H1 (cell line): ENCODE results near the gene KRTAP17-1. TPM values are rescaled to one million over a fixed set of nuclear protein-coding genes. Genes with fewer than 3 reads are reported as not detected.
"Not testable (repeated sequence)": the region's sequence is repeated elsewhere in the genome, so short reads cannot be mapped to it uniquely, and the experiment has no call there.

ENCODE experiments used
- CTCF ChIA-PET: fragments of 300-600 bp; sonication (Branson Sonifier 250); formaldehyde crosslinking; loops from one replicate; lab custom pipeline; 2021; ENCODE audit not compliant: partially characterized antibody; lab: Charles Lee
- POLR2A ChIA-PET: fragments of 300-600 bp; sonication (Branson Sonifier 250); formaldehyde crosslinking; loops from one replicate; lab custom pipeline; 2021; ENCODE audit warnings: inconsistent platforms; ENCODE audit not compliant: partially characterized antibody; lab: Charles Lee
- DNase-seq, 2 experiments: peaks; one replicate each; pipeline versions ENCODE4 v3.0.0 to v3.0.0-alpha.2; 2010 to 2022; ENCODE audit warnings: low spot score in 2 of 2, low read depth in 1 of 2, mixed read lengths in 1 of 2
- FAIRE-seq: peaks from 2 replicates; lab custom pipeline; 2011; peaks lifted over from hg19 to GRCh38; lab: Jason Lieb, UNC
- H2AFZ ChIP-seq: 2 replicates; pipeline ENCODE4 v1.8.1; 2012; ENCODE audit warnings: low read length, inconsistent platforms
- H2AK5ac ChIP-seq: 2 replicates; pipeline ENCODE4 v1.6.1; 2013; ENCODE audit warnings: low read depth, low read length
- H2BK120ac ChIP-seq: replicated peaks from 2 replicates; pipeline ENCODE3; 2013; ENCODE audit warnings: low read depth, low read length, inconsistent platforms
- H2BK12ac ChIP-seq: 2 replicates; pipeline ENCODE4 v1.6.1; 2013; ENCODE audit warnings: low read depth, low read length
- H2BK15ac ChIP-seq: 2 replicates; pipeline ENCODE4 v1.6.1; 2013; ENCODE audit warnings: low read length
- H2BK20ac ChIP-seq: 2 replicates; pipeline ENCODE4 v1.6.1; 2013; ENCODE audit warnings: low read length
- H2BK5ac ChIP-seq: 2 replicates; pipeline ENCODE4 v1.6.1; 2013; ENCODE audit warnings: low read depth, low read length
- H3K14ac ChIP-seq: 2 replicates; pipeline ENCODE4 v1.6.1; 2013; ENCODE audit warnings: inconsistent platforms; ENCODE audit not compliant: insufficient read length
- H3K18ac ChIP-seq: 2 replicates; pipeline ENCODE4 v1.6.1; 2013; ENCODE audit warnings: low read length; ENCODE audit errors: extremely low read depth
- H3K23ac ChIP-seq: 2 replicates; pipeline ENCODE4 v1.6.1; 2013; ENCODE audit warnings: inconsistent platforms; ENCODE audit not compliant: insufficient read length
- H3K23me2 ChIP-seq: 2 replicates; pipeline ENCODE4 v1.6.1; 2013; ENCODE audit warnings: low read depth, low read length
- H3K27ac ChIP-seq: 2 replicates; pipeline ENCODE4 v1.6.1; 2011; ENCODE audit warnings: low read depth, low read length, inconsistent platforms
- H3K27me3 ChIP-seq, 4 experiments: replicated peaks in 1 of 4; 1 replicate in 1 of 4; 2 replicates in 3 of 4; pipeline versions ENCODE4 v1.6.1 to v1.8.1; 2011 to 2013; ENCODE audit warnings: low read length in 3 of 4, mild to moderate bottlenecking in 3 of 4, inconsistent platforms in 2 of 4, mixed read lengths in 2 of 4, moderate library complexity in 1 of 4; ENCODE audit not compliant: control insufficient read depth in 3 of 4, insufficient read depth in 3 of 4; ENCODE audit errors: extremely low read depth in 1 of 4
- H3K36me3 ChIP-seq, 4 experiments: 2 replicates each; pipeline versions ENCODE4 v1.6.1 to v1.8.1; 2011 to 2013; ENCODE audit warnings: mild to moderate bottlenecking in 4 of 4, low read length in 3 of 4, moderate library complexity in 2 of 4, control low read depth in 1 of 4, inconsistent platforms in 1 of 4; ENCODE audit not compliant: insufficient read depth in 4 of 4, control insufficient read depth in 2 of 4
- H3K4ac ChIP-seq: replicated peaks from 2 replicates; pipeline ENCODE3; 2013; ENCODE audit warnings: low read length, low read depth, mixed read lengths, inconsistent platforms; ENCODE audit not compliant: insufficient read length
- H3K4me1 ChIP-seq, 4 experiments: replicated peaks in 1 of 4; 1 replicate in 1 of 4; 2 replicates in 3 of 4; pipeline versions ENCODE4 v1.6.1 to v1.8.1; 2011 to 2013; ENCODE audit warnings: low read length in 3 of 4, inconsistent platforms in 2 of 4, mixed read lengths in 1 of 4; ENCODE audit not compliant: insufficient read depth in 4 of 4, control insufficient read depth in 3 of 4
- H3K4me2 ChIP-seq, 2 experiments: 2 replicates each; pipeline versions ENCODE4 v1.6.1 to v1.8.1; 2011 to 2013; ENCODE audit warnings: low read depth in 2 of 2, low read length in 2 of 2, control low read depth in 1 of 2, inconsistent platforms in 1 of 2, mild to moderate bottlenecking in 1 of 2; ENCODE audit not compliant: insufficient read depth in 1 of 2
- H3K4me3 ChIP-seq, 4 experiments: fragments of 200-600, 300-600 bp in 1 of 4; sonication (generic), shearing (Covaris generic), sonication (Bioruptor Twin) in 1 of 4; 2 replicates each; pipeline versions ENCODE4 v1.5.1 to v1.8.1; 2011 to 2016; ENCODE audit warnings: low read length in 4 of 4, low read depth in 3 of 4, control low read depth in 2 of 4, inconsistent platforms in 2 of 4, mild to moderate bottlenecking in 2 of 4, mixed read lengths in 1 of 4, moderate library complexity in 1 of 4; ENCODE audit not compliant: insufficient read depth in 2 of 4; ENCODE audit errors: extremely low read depth in 1 of 4
- H3K56ac ChIP-seq: replicated peaks from 2 replicates; pipeline ENCODE3; 2013; ENCODE audit warnings: low read depth, mild to moderate bottlenecking, mixed read lengths, low read length, inconsistent platforms; ENCODE audit not compliant: insufficient read length
- H3K79me1 ChIP-seq: 2 replicates; pipeline ENCODE4 v1.6.1; 2013; ENCODE audit warnings: low read depth, low read length, control low read depth
- H3K79me2 ChIP-seq, 2 experiments: 2 replicates each; pipeline versions ENCODE4 v1.6.1 to v1.8.1; 2012 to 2013; ENCODE audit warnings: low read length in 2 of 2, mild to moderate bottlenecking in 2 of 2, inconsistent platforms in 1 of 2; ENCODE audit not compliant: insufficient read depth in 2 of 2, control insufficient read depth in 1 of 2
- H3K9ac ChIP-seq, 4 experiments: replicated peaks in 1 of 4; 1 replicate in 1 of 4; 2 replicates in 3 of 4; pipeline versions ENCODE4 v1.6.1 to v1.8.1; 2011 to 2013; ENCODE audit warnings: low read depth in 3 of 4, low read length in 3 of 4, control low read depth in 2 of 4, mild to moderate bottlenecking in 2 of 4, moderate library complexity in 2 of 4, inconsistent platforms in 1 of 4; ENCODE audit errors: extremely low read depth in 1 of 4
- H3K9me3 ChIP-seq, 2 experiments: 2 replicates each; pipeline versions ENCODE4 v1.6.1 to v1.8.1; 2012 to 2013; ENCODE audit warnings: mild to moderate bottlenecking in 2 of 2, moderate library complexity in 2 of 2, control low read depth in 1 of 2, inconsistent platforms in 1 of 2, low read depth in 1 of 2, low read length in 1 of 2, mixed read lengths in 1 of 2; ENCODE audit not compliant: insufficient read depth in 2 of 2
- H4K20me1 ChIP-seq, 2 experiments: replicated peaks in 1 of 2; 2 replicates each; pipeline versions ENCODE3 to v1.8.1; 2011 to 2013; ENCODE audit warnings: inconsistent platforms in 2 of 2, low read length in 2 of 2, mild to moderate bottlenecking in 1 of 2; ENCODE audit not compliant: insufficient read depth in 2 of 2, control insufficient read depth in 1 of 2
- H4K5ac ChIP-seq: 2 replicates; pipeline ENCODE4 v1.6.1; 2013; ENCODE audit warnings: low read length, low read depth, mixed read lengths, inconsistent platforms; ENCODE audit not compliant: insufficient read length
- H4K8ac ChIP-seq: 2 replicates; pipeline ENCODE4 v1.8.0; 2013; ENCODE audit warnings: mild to moderate bottlenecking, moderate library complexity, low read length, inconsistent platforms; ENCODE audit not compliant: insufficient read depth; ENCODE audit errors: extremely low read depth
- H4K91ac ChIP-seq: replicated peaks from 2 replicates; pipeline ENCODE3; 2013; ENCODE audit warnings: low read length, mixed read lengths, inconsistent platforms; ENCODE audit not compliant: insufficient read length
- WGBS, 2 experiments: shearing (Covaris generic) in 1 of 2; methylation state at CpG; one replicate each; pipeline versions ENCODE4 v1.1.6 to v1.1.7; 2013 to 2015; ENCODE audit warnings: low lambda C conversion rate in 2 of 2, mixed read lengths in 2 of 2, inconsistent platforms in 1 of 2, low coverage in 1 of 2, missing lambda C conversion rate in 1 of 2; ENCODE audit not compliant: insufficient replicate concordance in 2 of 2, insufficient coverage in 1 of 2, insufficient read length in 1 of 2; ENCODE audit errors: extremely low coverage in 1 of 2, missing lambda C conversion rate in 1 of 2; 5-methylcytosine and 5-hydroxymethylcytosine counted together
- polyA plus RNA-seq, 7 experiments: library from polyadenylated mRNA; depleted of rRNA in 3 of 7; stranded (reverse) in 5 of 7; unstranded in 2 of 7; fragments of >200 nt in 5 of 7; fragments of 200-250 nt in 2 of 7; gene quantifications; 1 replicate in 5 of 7; 2 replicates in 1 of 7; 4 replicates in 1 of 7; pipeline versions ENCODE4 v1.2.1 to v1.2.3, GENCODE V29; 2011 to 2013; ENCODE audit warnings: missing spikeins in 2 of 7, mixed read lengths in 2 of 7
- total RNA-seq: library from RNA; stranded (reverse); fragmentation: NEBNext Ultra II Directional; extraction: Animal tissue kit (Norgen Biotek cat#: 25700); gene quantifications from 2 replicates; pipeline ENCODE4 v1.2.1, GENCODE V29; 2021

Gene KRTAP17-1
- total and polyA plus RNA-seq, 2 of the 8 experiments (the other 6 are each of a cell fraction or from before 2014, with no cell fraction given): not detected

DNA sequence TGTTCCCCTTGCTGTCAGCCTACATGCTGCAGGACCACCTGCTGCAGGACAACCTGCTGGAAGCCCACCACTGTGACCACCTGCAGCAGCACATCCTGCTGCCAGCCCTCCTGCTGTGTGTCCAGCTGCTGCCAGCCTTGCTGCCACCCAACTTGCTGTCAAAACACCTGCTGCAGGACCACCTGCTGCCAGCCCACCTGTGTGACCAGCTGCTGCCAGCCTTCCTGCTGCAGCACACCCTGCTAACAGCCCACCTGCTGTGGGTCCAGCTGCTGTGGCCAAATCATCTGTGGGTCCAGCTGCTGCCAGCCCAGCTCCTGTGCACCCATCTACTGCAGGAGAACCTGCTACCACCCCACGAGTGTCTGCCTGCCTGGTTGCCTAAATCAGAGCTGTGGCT, 44.2 kb downstream of the KRTAP17-1 start:
- H3K14ac ChIP-seq, H3K9me3 ChIP-seq, H3K9ac ChIP-seq, H2BK15ac ChIP-seq, H3K4me3 ChIP-seq, H3K27ac ChIP-seq, H3K36me3 ChIP-seq, H3K4me1 ChIP-seq, H4K91ac ChIP-seq, H3K4me2 ChIP-seq, CTCF ChIA-PET, H3K27me3 ChIP-seq, H2BK12ac ChIP-seq, H4K8ac ChIP-seq, H2BK120ac ChIP-seq, H2BK5ac ChIP-seq, H2AFZ ChIP-seq, H3K23me2 ChIP-seq, H2AK5ac ChIP-seq, H3K4ac ChIP-seq, POLR2A ChIA-PET, DNase-seq, H4K5ac ChIP-seq, H3K79me2 ChIP-seq, H4K20me1 ChIP-seq, H3K56ac ChIP-seq, H2BK20ac ChIP-seq, FAIRE-seq, H3K18ac ChIP-seq, H3K79me1 ChIP-seq, H3K23ac ChIP-seq: not testable (repeated sequence)
- WGBS, 2 experiments: no CpG with 5 or more reads among the region's 1 CpG
